GM13977 (cell line): ENCODE measurements around the gene PTPN11.
"Not testable (repeated sequence)": the region's sequence is repeated elsewhere in the genome, so short reads cannot be mapped to it uniquely, and the experiment has no call there.

Experiments used
- DNase-seq: peaks from one replicate; pipeline ENCODE4 v3.0.0; 2012; ENCODE audit warnings: low spot score
- in situ Hi-C: fragments of 300-500 bp; cut with MboI; formaldehyde crosslinking; loops from one replicate; pipeline ENCODE4 v1.12.0; 2022; ENCODE audit warnings: low sequenced_read_pairs, low pct_unique_long_range_greater_than_20kb, mixed read lengths, inconsistent platforms; ENCODE audit not compliant: unreplicated experiment
- TF ChIP-seq, protein P1 (sequence below): IDR thresholded peaks from 2 replicates; pipeline ENCODE4 v1.5.1; 2012; ENCODE audit warnings: mild to moderate bottlenecking, control low read depth; ENCODE audit not compliant: insufficient read depth; ENCODE audit errors: extremely low read depth, missing control alignments

PTPN11 gene

DNA sequence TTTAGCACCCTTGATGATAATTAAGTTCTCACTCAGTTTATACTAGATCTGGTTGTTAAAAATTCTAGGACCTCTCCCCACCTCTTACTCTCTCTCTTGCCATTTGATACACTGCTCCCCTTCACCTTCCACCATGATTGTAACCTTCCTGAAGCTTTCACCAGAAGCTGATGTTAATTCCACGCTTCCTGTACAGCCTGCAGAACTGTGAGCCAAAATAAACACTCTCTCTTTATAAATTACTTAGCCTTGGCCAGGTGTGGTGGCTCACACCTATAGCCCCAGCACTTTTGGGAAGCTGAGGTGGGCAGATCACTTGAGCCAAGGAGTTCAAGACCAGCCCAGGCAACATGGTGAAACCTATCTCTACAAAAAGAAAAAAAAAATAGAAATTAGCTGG lies 25.4 kb upstream of the PTPN11 start:
- no peak for DNase-seq
- in situ Hi-C loops, result loop anchor here (25.0 kb wide), 1 partner anchor 456 kb away; no protein-coding TSS in a partner anchor
- TF ChIP-seq, protein P1, sequence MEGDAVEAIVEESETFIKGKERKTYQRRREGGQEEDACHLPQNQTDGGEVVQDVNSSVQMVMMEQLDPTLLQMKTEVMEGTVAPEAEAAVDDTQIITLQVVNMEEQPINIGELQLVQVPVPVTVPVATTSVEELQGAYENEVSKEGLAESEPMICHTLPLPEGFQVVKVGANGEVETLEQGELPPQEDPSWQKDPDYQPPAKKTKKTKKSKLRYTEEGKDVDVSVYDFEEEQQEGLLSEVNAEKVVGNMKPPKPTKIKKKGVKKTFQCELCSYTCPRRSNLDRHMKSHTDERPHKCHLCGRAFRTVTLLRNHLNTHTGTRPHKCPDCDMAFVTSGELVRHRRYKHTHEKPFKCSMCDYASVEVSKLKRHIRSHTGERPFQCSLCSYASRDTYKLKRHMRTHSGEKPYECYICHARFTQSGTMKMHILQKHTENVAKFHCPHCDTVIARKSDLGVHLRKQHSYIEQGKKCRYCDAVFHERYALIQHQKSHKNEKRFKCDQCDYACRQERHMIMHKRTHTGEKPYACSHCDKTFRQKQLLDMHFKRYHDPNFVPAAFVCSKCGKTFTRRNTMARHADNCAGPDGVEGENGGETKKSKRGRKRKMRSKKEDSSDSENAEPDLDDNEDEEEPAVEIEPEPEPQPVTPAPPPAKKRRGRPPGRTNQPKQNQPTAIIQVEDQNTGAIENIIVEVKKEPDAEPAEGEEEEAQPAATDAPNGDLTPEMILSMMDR, result no peak

DNA sequence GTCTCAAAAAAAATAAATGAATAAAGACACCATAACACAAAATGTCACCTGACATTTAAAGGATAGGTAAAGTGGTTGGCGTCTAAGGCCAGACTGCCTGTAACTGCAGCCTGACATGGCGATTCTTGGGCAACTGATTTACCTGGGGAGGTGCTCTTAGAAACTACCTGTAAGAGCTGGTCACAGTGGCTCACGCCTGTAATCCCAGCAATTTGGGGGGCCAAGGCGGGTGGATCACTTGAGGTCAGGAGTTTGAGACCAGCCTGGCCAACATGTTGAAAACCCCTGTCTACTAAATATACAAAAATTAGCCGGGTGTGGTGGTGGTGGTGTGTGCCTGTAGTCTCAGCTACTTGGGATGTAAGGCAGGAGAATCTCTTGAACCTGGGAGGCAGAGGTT lies 17.7 kb upstream of the PTPN11 start:
- in situ Hi-C loops, result no loop called here
- TF ChIP-seq, protein P1, result no peak
- DNase-seq, result no peak

DNA sequence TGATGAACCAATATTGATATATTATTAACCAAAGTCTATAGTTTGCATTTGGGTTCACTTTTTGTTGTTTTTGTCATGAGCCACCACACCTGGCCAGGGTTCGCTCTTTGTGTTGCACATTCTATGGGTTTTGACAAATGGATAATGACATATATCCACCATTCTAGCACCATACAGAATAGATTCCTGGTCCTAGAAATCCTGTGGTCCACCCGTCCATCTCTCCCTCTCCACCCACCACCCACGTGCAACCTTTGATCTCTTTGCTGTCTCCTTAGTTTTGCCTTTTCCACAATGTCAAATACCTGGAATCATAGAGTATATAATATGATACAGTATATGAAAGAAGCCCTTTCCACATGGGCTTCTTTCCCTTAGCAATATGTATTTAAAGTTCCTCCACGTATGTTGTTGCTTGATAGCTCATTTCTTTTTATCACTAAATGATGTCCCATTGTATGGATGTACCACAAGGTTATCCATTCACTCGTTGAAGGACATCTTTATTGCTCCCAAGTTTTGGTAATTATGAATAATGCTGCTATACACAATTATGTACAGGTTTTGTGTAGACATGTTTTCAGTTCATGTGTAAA lies 16.7 kb upstream of the PTPN11 start:
- TF ChIP-seq, protein P1, result no peak
- in situ Hi-C loops, result no loop called here
- DNase-seq, result no peak

DNA sequence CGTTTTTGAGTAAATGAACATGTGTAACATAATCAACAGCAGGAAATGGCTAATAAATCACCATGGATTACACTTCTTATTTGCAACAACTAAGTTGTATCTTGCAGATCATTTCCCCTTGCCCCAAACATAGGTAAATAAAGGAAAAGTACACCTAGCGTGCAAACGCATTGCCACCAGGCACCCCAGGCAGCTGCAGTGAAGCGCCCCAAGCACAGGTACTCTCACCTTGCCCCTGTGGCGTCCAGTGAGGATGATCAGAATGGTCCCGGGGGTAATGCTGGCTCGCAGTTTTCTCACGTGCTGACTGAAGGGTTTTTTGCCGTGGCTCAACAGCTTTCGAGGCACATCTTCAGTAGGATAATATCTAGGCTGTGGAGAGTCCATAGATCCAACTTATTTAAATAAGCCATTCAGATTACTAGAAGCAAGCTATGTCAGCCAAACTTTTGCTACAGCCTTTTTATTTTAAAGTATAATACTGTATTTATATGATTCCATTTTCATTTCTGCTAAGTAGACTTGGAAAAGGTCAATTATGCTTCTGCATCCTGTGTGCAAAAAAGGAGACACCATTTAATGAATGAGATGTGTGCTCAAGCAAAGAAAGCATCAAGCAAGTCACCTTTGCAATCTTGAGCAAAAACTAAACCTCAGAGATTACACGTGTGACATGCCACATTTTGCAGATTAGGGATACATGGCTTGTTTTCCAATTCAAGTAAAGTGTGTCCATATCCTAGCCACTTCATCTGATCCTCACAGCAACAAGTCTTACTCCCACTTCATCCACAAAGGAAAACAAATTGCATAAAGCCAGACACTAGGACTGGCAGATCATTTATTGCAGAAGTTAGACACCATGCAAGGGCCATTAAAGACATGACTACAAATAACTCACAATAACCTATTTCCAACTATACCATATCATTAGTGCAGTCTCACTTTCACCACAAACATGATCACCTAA lies 11.9 kb upstream of the PTPN11 start:
- in situ Hi-C loops, result no loop called here
- DNase-seq, result no peak
- TF ChIP-seq, protein P1, result no peak

DNA sequence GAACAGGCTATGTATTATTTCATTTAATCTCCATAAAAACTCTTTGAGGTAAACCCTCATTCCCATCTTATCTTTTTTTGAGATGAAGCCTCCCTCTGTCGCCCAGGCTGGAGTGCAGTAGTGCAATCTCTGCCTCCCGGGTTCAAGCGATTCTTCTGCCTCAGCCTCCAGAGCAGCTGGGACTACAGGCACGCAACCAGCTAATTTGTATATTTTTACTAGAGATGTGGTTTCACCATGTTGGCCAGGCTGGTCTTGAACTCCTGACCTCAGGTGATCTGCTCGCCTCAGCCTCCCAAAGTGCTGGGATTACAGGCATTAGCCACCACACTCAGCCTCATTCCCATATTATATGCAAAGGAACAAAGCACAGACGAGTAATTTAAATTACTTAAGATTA lies 11.1 kb upstream of the PTPN11 start:
- DNase-seq, in situ Hi-C loops: not testable (repeated sequence)

DNA sequence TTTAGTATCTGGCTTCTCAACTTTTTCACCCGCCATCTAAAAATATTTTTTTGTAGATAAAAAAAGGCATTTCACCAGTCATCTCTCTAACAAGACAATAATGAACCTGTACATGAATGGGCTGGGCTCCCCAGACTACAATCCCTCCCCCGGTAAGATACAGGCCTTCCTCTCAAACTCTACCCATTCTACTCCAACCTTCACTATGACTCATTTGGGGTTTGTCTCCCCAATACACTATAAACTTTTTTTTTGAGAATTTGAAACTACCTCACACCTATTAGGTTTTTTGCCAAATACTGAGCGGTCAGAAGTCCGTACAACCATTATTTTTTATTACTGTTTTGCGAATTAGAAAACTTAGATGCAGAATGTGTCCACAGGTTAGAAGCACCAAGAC lies 10.1 kb upstream of the PTPN11 start:
- no peak for DNase-seq
- in situ Hi-C loops, result no loop called here
- TF ChIP-seq, protein P1, result no peak
